Fibroblast of mammary gland (primary cell): ENCODE data around the gene MEFV.
"Not testable (repeated sequence)": the region's sequence is repeated elsewhere in the genome, so short reads cannot be mapped to it uniquely, and the experiment has no call there.

Experiments used
- DNase-seq: peaks from one replicate; pipeline ENCODE4 v3.0.0-alpha.2; 2010; ENCODE audit warnings: low read depth
- H3K4me3 ChIP-seq: 2 replicates; pipeline ENCODE4 v1.5.1; 2011; ENCODE audit warnings: low read depth, mild to moderate bottlenecking, low read length, moderate library complexity; ENCODE audit not compliant: control insufficient read depth
- TF ChIP-seq, protein P1 (sequence below): conservative IDR thresholded peaks from 2 replicates; pipeline ENCODE4 v1.5.1; 2011; ENCODE audit warnings: low read depth, low read length, inconsistent platforms; ENCODE audit not compliant: control insufficient read depth, insufficient read depth

Gene MEFV

GRCh38 chr16:3202903-3203539, 53.4 kb downstream of the MEFV start:
- H3K4me3 ChIP-seq = no peak overlapping the region
- TF ChIP-seq, protein P1, sequence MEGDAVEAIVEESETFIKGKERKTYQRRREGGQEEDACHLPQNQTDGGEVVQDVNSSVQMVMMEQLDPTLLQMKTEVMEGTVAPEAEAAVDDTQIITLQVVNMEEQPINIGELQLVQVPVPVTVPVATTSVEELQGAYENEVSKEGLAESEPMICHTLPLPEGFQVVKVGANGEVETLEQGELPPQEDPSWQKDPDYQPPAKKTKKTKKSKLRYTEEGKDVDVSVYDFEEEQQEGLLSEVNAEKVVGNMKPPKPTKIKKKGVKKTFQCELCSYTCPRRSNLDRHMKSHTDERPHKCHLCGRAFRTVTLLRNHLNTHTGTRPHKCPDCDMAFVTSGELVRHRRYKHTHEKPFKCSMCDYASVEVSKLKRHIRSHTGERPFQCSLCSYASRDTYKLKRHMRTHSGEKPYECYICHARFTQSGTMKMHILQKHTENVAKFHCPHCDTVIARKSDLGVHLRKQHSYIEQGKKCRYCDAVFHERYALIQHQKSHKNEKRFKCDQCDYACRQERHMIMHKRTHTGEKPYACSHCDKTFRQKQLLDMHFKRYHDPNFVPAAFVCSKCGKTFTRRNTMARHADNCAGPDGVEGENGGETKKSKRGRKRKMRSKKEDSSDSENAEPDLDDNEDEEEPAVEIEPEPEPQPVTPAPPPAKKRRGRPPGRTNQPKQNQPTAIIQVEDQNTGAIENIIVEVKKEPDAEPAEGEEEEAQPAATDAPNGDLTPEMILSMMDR = no peak
- peak; percentile 35 for DNase-seq

- H3K4me3 ChIP-seq = no peak overlapping the region
- DNase-seq = no peak
- TF ChIP-seq, protein P1 = no peak
These were observed 57.9 kb downstream of the MEFV start for GRCh38 chr16:3198334-3199072.

- H3K4me3 ChIP-seq, DNase-seq: not testable (repeated sequence)
These were observed 58.6 kb downstream of the MEFV start for GRCh38 chr16:3197694-3198333.

- DNase-seq = peak; percentile 23
- H3K4me3 ChIP-seq = no peak overlapping the region
- TF ChIP-seq, protein P1 = no peak
These were observed 60.5 kb downstream of the MEFV start for GRCh38 chr16:3195975-3196374.

GRCh38 chr16:3194792-3195191, 61.6 kb downstream of the MEFV start:
- no peak overlapping the region for H3K4me3 ChIP-seq
- DNase-seq = no peak
- TF ChIP-seq, protein P1 = no peak

DNA sequence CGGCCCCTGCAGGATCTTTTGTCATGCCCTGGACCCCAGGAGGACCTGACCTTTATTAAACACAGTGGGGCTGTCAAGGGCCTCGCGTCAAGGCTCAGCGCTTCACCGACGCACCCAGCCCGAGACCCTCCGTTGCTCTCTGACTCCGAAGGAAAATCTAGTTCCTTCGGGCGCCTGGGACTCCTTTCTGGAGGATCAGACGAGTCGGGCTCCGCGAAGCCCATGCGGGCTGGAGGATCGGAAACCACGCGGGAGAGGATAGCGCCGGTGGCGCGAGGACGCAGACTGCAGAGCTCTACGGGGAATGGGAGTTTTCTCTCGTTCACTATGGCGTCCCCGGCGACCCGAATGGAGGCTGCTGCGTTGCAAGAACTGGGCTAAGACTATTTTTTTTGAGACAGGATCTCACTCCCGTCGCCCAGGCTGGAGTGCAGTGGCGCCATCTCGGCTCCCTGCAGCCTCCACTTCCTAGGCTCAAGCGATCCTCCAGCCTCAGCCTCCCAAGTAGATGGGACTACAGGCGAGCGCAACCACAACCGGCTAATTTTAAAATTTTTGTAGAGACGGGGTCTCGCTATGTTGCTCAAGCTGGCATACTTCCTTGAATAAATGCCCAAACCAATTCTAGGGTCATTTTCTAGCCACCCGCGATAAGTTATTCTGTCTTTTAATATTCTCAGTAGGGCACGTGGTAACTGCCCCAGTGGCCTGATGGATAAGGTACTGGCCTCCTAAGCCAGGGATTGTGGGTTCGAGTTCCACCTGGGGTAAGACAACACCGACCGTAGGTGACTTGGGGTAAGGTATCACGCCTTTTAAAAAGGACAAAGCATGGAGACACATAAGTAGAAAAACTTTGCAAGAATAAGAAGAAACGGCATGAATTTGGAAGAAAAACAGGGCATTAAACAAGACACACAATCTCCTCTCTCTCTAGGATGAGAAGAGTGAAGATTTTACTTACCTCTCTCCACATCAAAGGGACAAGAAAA, 62.9 kb downstream of the MEFV start:
- no peak overlapping the region for H3K4me3 ChIP-seq
- no peak for DNase-seq
- TF ChIP-seq, protein P1 = no peak
